K562 (cell line): Measurements from ENCODE around the gene BIRC7. TPM values are rescaled to one million over a fixed set of nuclear protein-coding genes. Genes with fewer than 3 reads are reported as not detected.

Experiments used
- ATAC-seq: fragments of 200-7000 bp; cut with Tn5 transposase; 3 replicates; pipeline ENCODE4 v1.9.1; 2020; ENCODE audit warnings: moderate library complexity
- BruUV-seq: library from RNA; stranded (reverse); fragments of 400-500 nt; replicated peaks from 2 replicates; lab custom pipeline; 2021; lab: Mats Ljungman, UMichigan
- CTCF ChIA-PET: fragments of 300-600 bp; formaldehyde crosslinking; extraction: SDS; loops from one replicate; lab custom pipeline; 2021; ENCODE audit warnings: low intra/inter-chr PET ratio; lab: Yijun Ruan, JAX
- POLR2A ChIA-PET: fragments of 300-600, 350-650 bp; sonication (Branson Sonifier 250); formaldehyde crosslinking; extraction: SDS; loops from one replicate; lab custom pipeline; 2021; ENCODE audit warnings: antibody characterized with exemption, inconsistent platforms; lab: Yijun Ruan, JAX
- DNase-seq, 4 experiments: peaks; one replicate each; pipeline versions ENCODE4 v3.0.0 to v3.0.0-alpha.2; 2011 to 2018; ENCODE audit warnings: low spot score in 3 of 4, mixed read lengths in 3 of 4; ENCODE audit errors: extremely low read depth in 1 of 4
- FAIRE-seq: peaks from 2 replicates; lab custom pipeline; 2011; peaks lifted over from hg19 to GRCh38; lab: Jason Lieb, UNC
- H2AFZ ChIP-seq: 2 replicates; pipeline ENCODE4 v1.6.0; 2011; ENCODE audit warnings: low read depth, low read length, control low read depth, inconsistent platforms
- H3K27ac ChIP-seq: fragments of 200-600 bp; 3 replicates; pipeline ENCODE4 v1.8.0; 2011; ENCODE audit warnings: low read depth, mild to moderate bottlenecking, control low read depth, inconsistent platforms, low read length, moderate library complexity, mixed read lengths; ENCODE audit errors: extremely low read depth
- H3K27me3 ChIP-seq, 2 experiments: fragments of 300-600 bp in 1 of 2; 2 replicates in 1 of 2; 3 replicates in 1 of 2; pipeline versions ENCODE4 v1.6.0 to v1.8.0; 2011; ENCODE audit warnings: inconsistent platforms in 2 of 2, low read length in 2 of 2, mild to moderate bottlenecking in 1 of 2, mixed read lengths in 1 of 2, moderate library complexity in 1 of 2; ENCODE audit not compliant: control insufficient read depth in 2 of 2, insufficient read depth in 2 of 2
- H3K36me3 ChIP-seq: fragments of 300-600 bp; 3 replicates; pipeline ENCODE4 v1.8.0; 2011; ENCODE audit warnings: mild to moderate bottlenecking, low read length, inconsistent platforms; ENCODE audit not compliant: control insufficient read depth, insufficient read depth
- H3K4me1 ChIP-seq, 2 experiments: fragments of 200-600 bp in 1 of 2; replicated peaks in 1 of 2; 2 replicates in 1 of 2; 3 replicates in 1 of 2; pipeline versions ENCODE4 v1.5.1 to v1.8.0; 2011; ENCODE audit warnings: inconsistent platforms in 2 of 2, low read length in 2 of 2, mild to moderate bottlenecking in 1 of 2, mixed read lengths in 1 of 2, moderate library complexity in 1 of 2; ENCODE audit not compliant: control insufficient read depth in 2 of 2, insufficient read depth in 2 of 2
- H3K4me2 ChIP-seq: 2 replicates; pipeline ENCODE4 v1.6.1; 2011; ENCODE audit warnings: low read length, control low read depth, inconsistent platforms, mixed read lengths; ENCODE audit not compliant: insufficient read depth
- H3K4me3 ChIP-seq: fragments of 200-600 bp; sonication (generic), shearing (Covaris generic); 2 replicates; pipeline ENCODE4 v1.5.1; 2016; ENCODE audit warnings: control low read depth, inconsistent platforms
- H3K79me2 ChIP-seq: fragments of 200-600 bp; 3 replicates; pipeline ENCODE4 v1.8.0; 2011; ENCODE audit warnings: low read length, inconsistent platforms; ENCODE audit not compliant: control insufficient read depth, insufficient read depth
- H3K9ac ChIP-seq, 2 experiments: 2 replicates each; pipeline versions ENCODE4 v1.6.0 to v1.6.1; 2011; ENCODE audit warnings: low read depth in 2 of 2, low read length in 2 of 2, control low read depth in 1 of 2, inconsistent platforms in 1 of 2, mild to moderate bottlenecking in 1 of 2, mixed read lengths in 1 of 2; ENCODE audit not compliant: insufficient read depth in 1 of 2
- H3K9me1 ChIP-seq: one replicate; pipeline ENCODE4 v1.6.0; 2011; ENCODE audit warnings: inconsistent platforms, mild to moderate bottlenecking, low read length, moderate library complexity; ENCODE audit not compliant: control insufficient read depth, insufficient read depth
- H3K9me3 ChIP-seq: replicated peaks from 2 replicates; pipeline ENCODE4 v1.5.1; 2011; ENCODE audit warnings: low read depth, low read length, inconsistent platforms; ENCODE audit not compliant: control insufficient read depth, insufficient read depth
- H4K20me1 ChIP-seq: replicated peaks from 2 replicates; pipeline ENCODE4 v1.6.1; 2011; ENCODE audit warnings: low read length, inconsistent platforms, mixed read lengths; ENCODE audit not compliant: control insufficient read depth, insufficient read depth
- NR3C1 ChIP-seq: sonication (generic); formaldehyde crosslinking; IDR thresholded peaks from 2 replicates; pipeline ENCODE4 v1.8.1; 2022; ENCODE audit warnings: missing genetic modification reagents
- SIN3A ChIP-seq, 2 experiments: fragments of 150-350 bp in 1 of 2; IDR thresholded peaks; 2 replicates each; pipeline ENCODE4 v1.6.1; 2011 to 2016; ENCODE audit warnings: borderline replicate concordance in 2 of 2, low read depth in 2 of 2, low read length in 2 of 2, mild to moderate bottlenecking in 2 of 2, moderate library complexity in 2 of 2; ENCODE audit not compliant: control insufficient read depth in 1 of 2
- TRIM28 ChIP-seq: fragments of 450-650 bp; IDR thresholded peaks from 2 replicates; pipeline ENCODE4 v1.6.1; 2017
- ZNF263 ChIP-seq: sonication (generic); formaldehyde crosslinking; IDR thresholded peaks from 2 replicates; pipeline ENCODE4 v1.8.0; 2022; ENCODE audit warnings: mild to moderate bottlenecking, missing genetic modification reagents, borderline replicate concordance
- ZNF384 ChIP-seq: IDR thresholded peaks from 2 replicates; pipeline ENCODE4 v1.6.1; 2012; ENCODE audit warnings: low read depth, low read length, improper control_type of control experiment
- WGBS: fragments of 100-300 bp; shearing (Covaris generic); methylation state at CpG from one replicate; pipeline ENCODE4 v1.1.6; 2016; ENCODE audit warnings: low coverage, mixed read lengths; ENCODE audit not compliant: insufficient coverage; ENCODE audit errors: missing lambda C conversion rate; 5-methylcytosine and 5-hydroxymethylcytosine counted together
- in situ Hi-C: fragments of 300-500 bp; cut with MboI; formaldehyde crosslinking; loops from 4 replicates; pipeline ENCODE4 v1.15.0; 2018; ENCODE audit warnings: inconsistent platforms, mixed read lengths
- intact Hi-C: fragments of 100-400 bp; cut with micrococcal nuclease; formaldehyde crosslinking; loops from 2 replicates; pipeline ENCODE4 v1.14.2; 2022
- polyA plus RNA-seq, 8 experiments: library from polyadenylated mRNA; depleted of rRNA in 4 of 8; stranded (reverse) in 5 of 8; unstranded in 3 of 8; fragments of >200 nt; fragmentation: Nextera tagmentation in 2 of 8; fragmentation: Illumina TruSeq in 1 of 8; extraction: Ambion mirVana in 2 of 8; extraction: Trizol in 1 of 8; gene quantifications; 2 replicates each; pipeline versions ENCODE4 v1.2.1 to v1.2.3, GENCODE V29; 2011 to 2014; ENCODE audit warnings: inconsistent platforms in 1 of 8, missing spikeins in 1 of 8
- total RNA-seq, 7 experiments: library from RNA; depleted of rRNA in 6 of 7; stranded (reverse); fragments of >200 nt in 6 of 7; fragmentation: Illumina TruSeq in 2 of 7; extraction: Trizol in 2 of 7; gene quantifications; 2 replicates each; pipeline versions ENCODE4 v1.2.1 to v1.2.3, GENCODE V29; 2011 to 2021; ENCODE audit warnings: low replicate concordance in 1 of 7

Gene BIRC7
- total and polyA plus RNA-seq, 9 of the 15 experiments (the other 6 are each of a cell fraction or from before 2014, with no cell fraction given) = 0.14 to 0.19 (median 0.16) TPM; not detected in 5

GRCh38 chr20:63261795-63262528, 26.3 kb downstream of the BIRC7 start:
- no TSS peak for BruUV-seq
- Histone ChIP-seq H4K20me1 (0 out of 2 replicates have a peak, but pooled peaks cover 11% of the 10 kb centered on the region), H3K9me1 (no peaks in the 10 kb centered on the region), H3K4me3 (no peak overlapping the region), H3K79me2 (no peaks in the 10 kb centered on the region), H2AFZ (no peak overlapping the region), H3K9ac (peak overlapping the region in 1 of 2 experiments; percentile 35; a peak in 1 of 4 replicates), H3K4me1 (peaks cover 11 to 21% of the 10 kb centered on the region in 2 experiments), H3K36me3 (no peaks in the 10 kb centered on the region), H3K27ac (no peak overlapping the region), H3K27me3 (peaks cover 27 to 65% of the 10 kb centered on the region in 2 experiments; a peak in 4 of 5 replicates), H3K9me3 (no peaks in the 10 kb centered on the region), H3K4me2 (no peak overlapping the region)
- DNase-seq (no peak), FAIRE-seq (no peak), ATAC-seq (no peak)
- ChIA-PET CTCF (no interaction called here), POLR2A (no interaction called here)
- in situ Hi-C loops (no loop called here), intact Hi-C loops (no loop called here)
- 13% methylated on average over 28 of the region's 30 CpGs for WGBS
- TF ChIP-seq TRIM28 (no peak), ZNF384 (no peak), ZNF263 (peak; percentile 56; the same call in 1 of the 2 replicates), NR3C1 (CRISPR knock-in tag) (no peak), SIN3A (IDR thresholded peaks at IDR 0.05; ENCODE audit: borderline replicate concordance in 2 of 2, control insufficient read depth in 1 of 2, low read depth in 2 of 2, low read length in 2 of 2) (no peak)
